ENCODE results near the gene KCNK3.
"Not testable (repeated sequence)": the region's sequence is repeated elsewhere in the genome, so short reads cannot be mapped to it uniquely, and the experiment has no call there.

Gene KCNK3

GRCh38 chr2:26760991-26761390, 68.5 kb downstream of the KCNK3 start:
- not testable (repeated sequence) for DNase-seq

GRCh38 chr2:26763019-26763418, 70.5 kb downstream of the KCNK3 start:
- no peak for DNase-seq

GRCh38 chr2:26764078-26764887, 71.8 kb downstream of the KCNK3 start, which contains the start of gene SLC35F6:
TSS of gene SLC35F6 (plus strand) at chr2:26764284. CDS start at chr2:26764350, 66 bp downstream.
- DNase-seq: peak; percentile 65

- no peak for DNase-seq
Observed at GRCh38 chr2:26764906-26765305, 72.4 kb downstream of the KCNK3 start.

- no peak for DNase-seq
Observed at GRCh38 chr2:26765475-26766200, 73.1 kb downstream of the KCNK3 start.

GRCh38 chr2:26767129-26767528, 74.6 kb downstream of the KCNK3 start:
- DNase-seq: no peak

- no peak for DNase-seq
Observed at GRCh38 chr2:26767894-26768487, 75.5 kb downstream of the KCNK3 start.

GRCh38 chr2:26768759-26769088, 76.2 kb downstream of the KCNK3 start:
- DNase-seq: no peak

- no peak for DNase-seq
Observed at GRCh38 chr2:26769089-26769761, 76.7 kb downstream of the KCNK3 start.

GRCh38 chr2:26770986-26771586, 78.6 kb downstream of the KCNK3 start:
- DNase-seq: no peak

GRCh38 chr2:26772064-26773001, 79.8 kb downstream of the KCNK3 start:
- DNase-seq: no peak

GRCh38 chr2:26776195-26776800, 83.8 kb downstream of the KCNK3 start:
- DNase-seq: no peak

- no peak for DNase-seq
Observed at GRCh38 chr2:26778098-26778497, 85.6 kb downstream of the KCNK3 start.

- no peak for DNase-seq
Observed at GRCh38 chr2:26778507-26778906, 86.0 kb downstream of the KCNK3 start.

GRCh38 chr2:26780203-26780760, 87.8 kb downstream of the KCNK3 start:
- DNase-seq: no peak
